Rectal smooth muscle tissue (tissue), 1 donor: ENCODE results near the gene ARFGAP1.
A peak's percentile ranks its signal among the peaks of the same experiment; 100 is the strongest.
"Not testable (repeated sequence)": the region's sequence is repeated elsewhere in the genome, so short reads cannot be mapped to it uniquely, and the experiment has no call there.

ENCODE experiments used
- H3K27ac ChIP-seq: one replicate; pipeline ENCODE4 v1.7.0; 2013; ENCODE audit warnings: low read depth, low read length, inconsistent platforms
- H3K27me3 ChIP-seq: one replicate; pipeline ENCODE4 v1.7.0; 2013; ENCODE audit warnings: low read length; ENCODE audit not compliant: control insufficient read depth, insufficient read depth
- H3K36me3 ChIP-seq: one replicate; pipeline ENCODE4 v1.7.0; 2013; ENCODE audit warnings: low read length; ENCODE audit not compliant: control insufficient read depth, insufficient read depth
- H3K4me1 ChIP-seq: one replicate; pipeline ENCODE4 v1.7.0; 2013; ENCODE audit warnings: low read length; ENCODE audit not compliant: control insufficient read depth, insufficient read depth
- H3K4me3 ChIP-seq: one replicate; pipeline ENCODE4 v1.7.0; 2013; ENCODE audit warnings: low read length
- H3K9ac ChIP-seq: one replicate; pipeline ENCODE4 v1.7.0; 2013; ENCODE audit warnings: low read length

The ARFGAP1 gene

GRCh38 chr20:63246490-63247288, 25.9 kb upstream of the ARFGAP1 start:
- H3K36me3 ChIP-seq: no peaks in the 10 kb centered on the region
- H3K27ac ChIP-seq: no peak overlapping the region
- H3K4me1 ChIP-seq: no peaks in the 10 kb centered on the region
- no peak overlapping the region for H3K9ac ChIP-seq
- H3K27me3 ChIP-seq: peaks cover 3% of the 10 kb centered on the region
- H3K4me3 ChIP-seq: no peak overlapping the region

- Histone ChIP-seq H3K36me3 (no peaks in the 10 kb centered on the region), H3K4me1 (no peaks in the 10 kb centered on the region), H3K27me3 (peaks cover 11% of the 10 kb centered on the region), H3K9ac (no peak overlapping the region), H3K27ac (no peak overlapping the region), H3K4me3 (no peak overlapping the region)
Observed at GRCh38 chr20:63247671-63248228, 24.9 kb upstream of the ARFGAP1 start.

GRCh38 chr20:63248835-63249591, 23.6 kb upstream of the ARFGAP1 start:
- no peak overlapping the region for H3K9ac ChIP-seq
- H3K27me3 ChIP-seq: peaks cover 17% of the 10 kb centered on the region
- no peak overlapping the region for H3K27ac ChIP-seq
- no peak overlapping the region for H3K4me3 ChIP-seq
- H3K4me1 ChIP-seq: no peaks in the 10 kb centered on the region
- no peaks in the 10 kb centered on the region for H3K36me3 ChIP-seq

DNA sequence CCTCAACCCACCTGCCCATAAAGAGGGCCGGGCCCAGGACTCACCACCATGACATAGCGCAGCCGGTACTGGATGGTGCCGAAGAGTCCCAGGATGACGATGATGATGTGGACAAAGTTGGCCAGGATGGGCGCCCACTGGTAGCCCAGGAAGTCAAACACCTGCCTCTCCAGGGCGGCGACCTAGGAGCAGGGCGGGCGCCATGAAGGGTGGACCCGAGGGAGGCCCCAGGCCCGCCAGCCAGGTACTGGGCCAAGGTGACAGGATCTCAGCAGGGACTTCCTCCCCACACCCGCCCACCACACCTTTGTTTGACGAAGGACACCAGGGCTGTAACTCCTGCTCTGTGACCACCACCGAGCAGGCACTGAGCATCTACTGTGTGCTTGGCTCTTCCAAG, 22.7 kb upstream of the ARFGAP1 start:
- no peak overlapping the region for H3K9ac ChIP-seq
- H3K36me3 ChIP-seq: no peaks in the 10 kb centered on the region
- no peak overlapping the region for H3K4me3 ChIP-seq
- H3K27me3 ChIP-seq: peaks cover 21% of the 10 kb centered on the region
- H3K4me1 ChIP-seq: no peaks in the 10 kb centered on the region
- H3K27ac ChIP-seq: no peak overlapping the region

DNA sequence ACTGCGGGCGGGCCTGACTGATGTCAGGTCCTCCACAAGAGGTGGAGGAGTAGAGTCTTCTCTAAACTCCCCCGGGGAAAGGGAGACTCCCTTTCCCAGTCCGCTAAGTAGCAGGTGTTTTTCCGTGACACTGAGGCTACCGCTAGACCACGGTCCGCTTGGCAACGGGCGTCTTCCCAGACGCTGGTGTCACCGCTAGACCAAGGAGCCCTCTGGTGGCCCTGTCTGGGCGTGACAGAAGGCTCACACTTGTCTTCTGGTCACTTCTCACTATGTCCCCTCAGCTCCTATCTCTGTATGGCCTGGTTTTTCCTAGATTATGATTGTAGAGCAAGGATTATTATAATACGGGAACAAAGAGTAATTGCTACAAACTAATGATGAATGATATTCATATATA, 21.3 kb upstream of the ARFGAP1 start:
- not testable (repeated sequence) for H3K36me3 ChIP-seq, H3K27ac ChIP-seq, H3K9ac ChIP-seq, H3K4me3 ChIP-seq, H3K4me1 ChIP-seq
- H3K27me3 ChIP-seq: peaks cover 31% of the 10 kb centered on the region

DNA sequence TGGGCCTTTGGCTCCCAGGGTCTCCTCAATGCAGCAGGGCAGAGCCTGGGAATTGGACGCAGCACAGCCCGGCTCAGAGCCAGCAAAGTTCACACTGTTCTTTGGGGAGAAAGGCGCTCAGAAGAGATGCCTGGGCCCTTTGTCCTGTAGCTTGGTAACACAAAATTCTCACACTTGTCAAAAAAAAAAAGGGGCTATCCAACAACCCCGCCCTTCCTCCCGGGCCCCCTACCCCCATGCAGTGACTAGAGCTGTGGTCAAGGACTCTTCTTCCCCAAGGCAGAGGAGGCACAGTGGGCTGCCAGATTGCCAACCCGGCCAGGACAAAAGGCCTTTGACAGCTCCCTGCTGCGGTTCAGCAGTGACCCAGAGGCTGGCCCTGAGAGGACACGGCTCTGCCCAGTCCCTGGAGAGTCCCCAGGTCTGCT, 20.3 kb upstream of the ARFGAP1 start:
- H3K27ac ChIP-seq: no peak overlapping the region
- H3K27me3 ChIP-seq: peaks cover 36% of the 10 kb centered on the region
- no peak overlapping the region for H3K4me3 ChIP-seq
- H3K9ac ChIP-seq: no peak overlapping the region
- no peaks in the 10 kb centered on the region for H3K4me1 ChIP-seq
- H3K36me3 ChIP-seq: no peaks in the 10 kb centered on the region

DNA sequence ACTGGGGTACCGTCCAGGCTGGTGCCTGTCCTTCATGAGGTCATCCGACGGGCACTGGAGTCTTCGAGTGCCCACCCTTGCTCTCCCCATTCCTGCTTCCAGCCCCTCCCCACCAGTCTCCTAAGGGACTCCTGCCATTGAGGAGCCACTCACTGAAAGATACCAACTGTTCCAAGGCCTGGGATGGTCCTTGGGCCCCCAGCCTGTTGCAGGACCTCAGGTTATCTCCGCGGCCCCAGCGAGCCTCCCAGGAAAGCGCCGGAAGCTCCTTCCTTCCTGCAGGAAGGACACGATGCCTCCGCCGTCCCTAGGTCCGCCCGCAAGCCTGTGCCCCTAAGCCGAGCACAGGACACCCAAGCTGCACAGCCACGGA, 19.6 kb upstream of the ARFGAP1 start:
- Histone ChIP-seq H3K4me1 (no peaks in the 10 kb centered on the region), H3K27me3 (peaks cover 33% of the 10 kb centered on the region), H3K27ac (no peak overlapping the region), H3K9ac (no peak overlapping the region), H3K36me3 (no peaks in the 10 kb centered on the region), H3K4me3 (peak overlapping the region; percentile 27)

DNA sequence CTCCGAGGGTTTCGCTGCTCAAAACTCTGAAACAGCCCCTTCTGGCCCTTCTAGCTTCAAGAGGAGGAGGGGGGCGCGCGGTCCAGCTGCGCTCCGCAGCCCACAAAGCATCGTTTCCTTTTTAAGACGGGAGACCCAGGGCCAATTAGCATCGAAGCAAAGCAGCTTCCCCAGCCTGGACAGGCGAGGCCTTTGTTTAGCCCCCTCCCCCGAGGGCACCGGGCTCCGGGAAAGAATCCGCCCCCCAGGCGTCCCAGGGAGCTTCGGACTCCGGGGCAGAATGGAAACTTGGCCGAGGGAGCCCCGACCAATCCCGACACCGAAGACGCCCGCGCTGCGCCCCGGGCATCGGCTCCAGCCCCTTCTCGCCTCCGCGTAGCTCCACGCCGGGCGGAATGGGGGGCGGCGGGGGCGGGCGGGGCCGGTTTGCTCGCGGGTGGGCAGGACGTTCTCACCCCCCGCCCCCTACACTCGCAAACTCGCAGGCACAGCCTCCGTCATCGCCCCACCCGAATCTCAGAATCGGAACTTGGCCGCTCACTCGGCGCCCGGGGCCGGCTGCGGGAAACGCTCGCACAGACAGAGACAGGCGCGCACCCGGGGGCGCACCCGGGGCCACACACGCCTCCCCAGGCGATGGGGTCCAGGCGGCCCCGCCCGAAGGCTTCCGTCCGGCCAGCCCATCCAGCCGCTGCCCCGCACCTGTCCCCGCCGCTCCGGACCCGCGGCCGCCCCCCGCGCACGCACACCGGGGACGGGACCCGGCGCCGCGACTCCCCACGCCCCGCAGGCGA, 19.0 kb upstream of the ARFGAP1 start:
- no peak overlapping the region for H3K9ac ChIP-seq
- H3K27me3 ChIP-seq: peaks cover 33% of the 10 kb centered on the region
- no peak overlapping the region for H3K27ac ChIP-seq
- no peaks in the 10 kb centered on the region for H3K4me1 ChIP-seq
- H3K4me3 ChIP-seq: peak overlapping the region; percentile 27
- H3K36me3 ChIP-seq: no peaks in the 10 kb centered on the region

DNA sequence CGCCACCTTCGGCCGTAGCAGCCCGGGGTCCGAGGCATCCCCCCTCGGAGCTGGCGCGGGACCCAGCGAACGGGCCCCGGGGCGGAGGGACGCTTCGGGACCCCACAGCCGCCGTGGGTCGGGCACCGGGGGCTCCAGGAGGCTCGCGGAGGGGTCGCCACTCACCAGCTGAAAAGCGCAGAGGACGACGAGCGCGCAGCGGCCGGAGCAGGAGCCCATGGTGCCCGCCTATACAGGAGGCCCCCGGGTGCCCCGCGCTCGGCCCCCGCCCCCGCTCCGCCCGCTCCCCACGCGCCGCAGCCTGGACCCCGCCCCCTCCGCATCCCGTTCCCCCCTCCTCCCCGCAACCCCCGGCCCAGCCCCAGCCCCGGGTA, 18.4 kb upstream of the ARFGAP1 start, which contains the start of gene NKAIN4:
Gene NKAIN4, minus strand, starts transcription at position 232 of the 374 bp plus-strand sequence. Its CDS starts 13 bp downstream, at position 219.
- Histone ChIP-seq H3K4me3 (peak within 1 kb of the TSS; percentile 27), H3K36me3 (no peaks in the 10 kb centered on the region), H3K4me1 (no peaks in the 10 kb centered on the region), H3K9ac (no peak within 1 kb of the TSS), H3K27me3 (peaks cover 33% of the 10 kb centered on the region), H3K27ac (no peak within 1 kb of the TSS)

GRCh38 chr20:63254606-63255384, 17.8 kb upstream of the ARFGAP1 start:
- no peak overlapping the region for H3K27ac ChIP-seq
- H3K4me1 ChIP-seq: no peaks in the 10 kb centered on the region
- no peak overlapping the region for H3K9ac ChIP-seq
- peaks cover 33% of the 10 kb centered on the region for H3K27me3 ChIP-seq
- no peaks in the 10 kb centered on the region for H3K36me3 ChIP-seq
- H3K4me3 ChIP-seq: no peak overlapping the region

DNA sequence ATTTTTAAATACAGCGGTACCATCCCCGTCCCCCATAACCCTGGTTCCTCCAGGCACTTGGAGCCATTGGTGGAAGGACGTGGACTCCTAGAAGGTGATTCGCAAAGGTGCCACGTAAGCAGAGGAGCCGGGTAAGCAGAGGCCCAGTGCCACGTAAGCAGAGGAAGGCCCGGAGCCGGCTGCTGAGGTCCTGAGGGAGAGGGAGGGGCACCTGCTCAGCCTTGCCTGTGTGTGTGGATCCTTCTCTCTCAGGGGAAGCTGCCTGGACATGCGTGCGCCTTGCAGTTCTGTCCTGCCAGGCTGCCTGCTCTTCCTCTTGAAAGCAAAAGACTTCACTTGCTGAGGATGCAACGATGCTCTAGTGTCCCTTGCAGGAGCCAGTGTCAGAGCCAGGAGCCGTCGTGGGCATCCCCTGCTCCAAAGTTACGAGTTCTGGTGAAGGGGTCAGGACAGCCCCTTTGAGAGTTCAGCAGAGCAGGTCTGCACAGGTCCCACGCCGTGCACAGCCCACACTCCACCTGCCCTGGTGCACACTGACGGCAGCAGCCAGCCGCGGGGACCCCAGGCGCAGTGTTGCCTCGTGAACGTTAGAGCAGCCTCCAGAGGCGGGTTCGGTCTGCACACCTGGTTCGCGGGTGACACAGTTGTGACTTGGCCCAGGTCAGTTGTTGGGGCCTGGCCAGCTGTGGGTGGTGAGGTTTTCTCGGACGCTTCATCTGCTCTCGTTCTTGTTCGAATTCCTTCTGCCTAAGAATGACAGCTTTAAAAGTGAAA, 16.5 kb upstream of the ARFGAP1 start:
- no peak overlapping the region for H3K4me3 ChIP-seq
- H3K27ac ChIP-seq: no peak overlapping the region
- no peaks in the 10 kb centered on the region for H3K36me3 ChIP-seq
- H3K27me3 ChIP-seq: peaks cover 33% of the 10 kb centered on the region
- no peaks in the 10 kb centered on the region for H3K4me1 ChIP-seq
- H3K9ac ChIP-seq: no peak overlapping the region
